Aorta (tissue), 5 donors: ENCODE results near the gene ZDHHC11B. TPM values are rescaled to one million over a fixed set of nuclear protein-coding genes. Genes with fewer than 3 reads are reported as not detected.

ENCODE experiments used
- ATAC-seq: fragments of 200-7000 bp; cut with Tn5 transposase; one replicate; pipeline ENCODE4 v1.9.1; 2022; ENCODE audit warnings: moderate library complexity; ENCODE audit not compliant: low FRiP score
- DNase-seq, 2 donors: peaks; one replicate each; pipeline ENCODE4 v3.0.0-alpha.2; 2020
- H3K27ac ChIP-seq, 2 donors: one replicate each; pipeline ENCODE4 v1.5.1; 2013; ENCODE audit warnings: low read length in 2 of 2, mild to moderate bottlenecking in 2 of 2, moderate library complexity in 2 of 2, control low read depth in 1 of 2, inconsistent platforms in 1 of 2, low read depth in 1 of 2
- H3K27me3 ChIP-seq, 2 donors: one replicate each; pipeline ENCODE4 v1.6.1; 2013; ENCODE audit warnings: control low read depth in 1 of 2, low read length in 1 of 2, mild to moderate bottlenecking in 1 of 2, moderate library complexity in 1 of 2; ENCODE audit not compliant: insufficient read depth in 2 of 2, control insufficient read depth in 1 of 2
- H3K36me3 ChIP-seq, 2 donors: one replicate each; pipeline ENCODE4 v1.6.1; 2013; ENCODE audit warnings: control low read depth in 1 of 2, low read length in 1 of 2, mild to moderate bottlenecking in 1 of 2; ENCODE audit not compliant: insufficient read depth in 2 of 2, control insufficient read depth in 1 of 2
- H3K4me1 ChIP-seq, 2 donors: one replicate each; pipeline ENCODE4 v1.6.1; 2013; ENCODE audit warnings: low read length in 2 of 2, control low read depth in 1 of 2, mild to moderate bottlenecking in 1 of 2, moderate library complexity in 1 of 2; ENCODE audit not compliant: insufficient read depth in 2 of 2, control insufficient read depth in 1 of 2
- H3K4me3 ChIP-seq, 2 donors: one replicate each; pipeline ENCODE4 v1.5.1; 2013; ENCODE audit warnings: low read length in 2 of 2, control low read depth in 1 of 2, mild to moderate bottlenecking in 1 of 2
- H3K9me3 ChIP-seq: one replicate; pipeline ENCODE4 v1.6.1; 2013; ENCODE audit warnings: mild to moderate bottlenecking, low read length; ENCODE audit not compliant: control insufficient read depth
- WGBS, 2 donors: extraction: QIAGEN DNeasy Blood & Tissue Kit; methylation state at CpG; one replicate each; pipeline ENCODE4 v1.1.7; 2013; 5-methylcytosine and 5-hydroxymethylcytosine counted together
- intact Hi-C, 2 donors: fragments of 100-400 bp; cut with DNase I; formaldehyde crosslinking; loops; one replicate each; pipeline versions ENCODE4 v1.14.2 to v1.15.0; 2022
- polyA plus RNA-seq, 2 donors: library from polyadenylated mRNA; stranded (reverse); fragments of 200-250 nt; gene quantifications; one replicate each; pipeline ENCODE4 v1.2.3, GENCODE V29; 2013
- total RNA-seq, 2 donors: library from RNA; stranded (reverse); fragmentation: NEBNext Ultra II Directional; extraction: Animal tissue kit (Norgen Biotek cat#: 25700); gene quantifications; one replicate each; pipeline ENCODE4 v1.2.1, GENCODE V29; 2021
- donor health status: healthy with polysubstance abuse.
- donor health status: Bipolar disorder and iron deficiency.
- donor health status: DM: no; HTN: no; CAD: no.
- donor health status: DM: no; HTN: no; CAD: no.
- donor health status: DM: yes; HTN: yes; CAD: no.

Gene ZDHHC11B
- total and polyA plus RNA-seq, 4 donors: 2.0 to 17.7 (median 5.2) TPM

DNA sequence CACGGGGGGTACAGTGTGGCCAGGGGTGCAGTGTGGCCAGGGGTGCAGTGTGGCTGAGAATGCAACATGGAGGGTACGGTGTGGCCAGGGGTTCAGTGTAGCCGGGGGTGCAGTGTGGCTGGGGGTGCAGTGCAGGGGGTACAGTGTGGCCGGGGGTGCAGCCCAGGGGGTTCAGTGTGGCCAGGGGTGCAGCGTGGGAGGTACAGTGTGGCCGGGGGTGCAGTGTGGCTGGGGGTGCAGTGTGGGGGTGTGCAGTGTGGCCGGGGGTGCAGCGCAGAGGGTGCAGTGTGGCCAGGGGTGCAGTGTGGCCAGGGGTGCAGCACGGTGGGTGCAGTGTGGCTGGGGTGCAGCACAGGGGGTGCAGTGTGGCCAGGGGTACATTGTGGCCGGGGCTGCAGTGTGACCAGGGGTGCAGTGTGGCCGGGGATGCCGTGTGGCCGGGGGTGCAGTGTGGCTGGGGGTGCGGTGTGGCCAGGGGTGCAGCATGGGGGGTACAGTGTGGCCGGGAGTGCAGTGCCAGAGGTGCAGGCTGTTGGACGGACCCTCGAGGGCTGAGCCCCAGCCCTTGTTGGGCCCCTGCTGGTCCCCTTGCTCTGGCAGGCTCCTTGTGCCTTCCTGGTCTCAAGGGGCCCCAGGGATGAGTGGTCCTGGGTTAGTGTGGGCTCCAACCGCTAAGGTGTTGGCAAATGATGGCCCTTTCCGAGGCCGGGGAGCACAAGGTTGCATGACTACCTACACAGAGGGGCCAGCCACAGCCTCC lies 109.2 kb downstream of the ZDHHC11B start:
- Histone ChIP-seq H3K4me1 (no peaks in the 10 kb centered on the region), H3K27ac (no peak overlapping the region), H3K36me3 (no peaks in the 10 kb centered on the region), H3K4me3 (no peak overlapping the region), H3K27me3 (no peaks in the 10 kb centered on the region), H3K9me3 (no peaks in the 10 kb centered on the region)
- DNase-seq (peak; percentile 32 to 44), ATAC-seq (no peak)
- intact Hi-C loops: no loop called here
- 82 to 93% methylated on average over 18 to 20 of the region's 20 CpGs for WGBS, 2 donors

DNA sequence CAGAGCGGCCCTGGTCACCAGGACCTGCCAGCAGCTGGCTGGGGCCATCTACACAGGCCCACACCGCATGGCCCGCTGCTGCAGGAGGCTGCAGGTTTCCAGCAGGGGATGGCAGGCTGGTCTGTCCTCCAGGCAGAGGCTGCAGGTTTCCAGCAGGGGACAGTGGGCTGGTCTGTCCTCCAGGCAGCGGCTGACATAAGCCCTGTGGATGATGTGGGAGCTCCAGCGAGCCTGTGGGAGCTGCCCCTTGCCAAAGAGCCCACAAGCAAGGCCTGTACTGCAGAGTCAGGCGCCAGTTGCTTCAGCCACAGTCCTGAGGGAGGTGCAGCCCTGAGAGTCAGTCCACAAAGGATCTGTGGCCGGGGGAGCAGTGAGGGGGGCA lies 109.9 kb downstream of the ZDHHC11B start:
- H3K36me3 ChIP-seq: no peaks in the 10 kb centered on the region
- intact Hi-C loops: loop anchor here in 1 of 2 donors (5.0 kb wide), 1 partner anchor 228 kb away; no protein-coding TSS in a partner anchor
- no peak overlapping the region for H3K27ac ChIP-seq
- no peak overlapping the region for H3K4me3 ChIP-seq
- ATAC-seq (no peak), DNase-seq (peak in 1 of 2 donors; percentile 45)
- no peaks in the 10 kb centered on the region for H3K4me1 ChIP-seq
- H3K27me3 ChIP-seq: no peaks in the 10 kb centered on the region
- no peaks in the 10 kb centered on the region for H3K9me3 ChIP-seq
- 35 to 49% methylated on average over 7 of the region's 7 CpGs for WGBS, 2 donors

DNA sequence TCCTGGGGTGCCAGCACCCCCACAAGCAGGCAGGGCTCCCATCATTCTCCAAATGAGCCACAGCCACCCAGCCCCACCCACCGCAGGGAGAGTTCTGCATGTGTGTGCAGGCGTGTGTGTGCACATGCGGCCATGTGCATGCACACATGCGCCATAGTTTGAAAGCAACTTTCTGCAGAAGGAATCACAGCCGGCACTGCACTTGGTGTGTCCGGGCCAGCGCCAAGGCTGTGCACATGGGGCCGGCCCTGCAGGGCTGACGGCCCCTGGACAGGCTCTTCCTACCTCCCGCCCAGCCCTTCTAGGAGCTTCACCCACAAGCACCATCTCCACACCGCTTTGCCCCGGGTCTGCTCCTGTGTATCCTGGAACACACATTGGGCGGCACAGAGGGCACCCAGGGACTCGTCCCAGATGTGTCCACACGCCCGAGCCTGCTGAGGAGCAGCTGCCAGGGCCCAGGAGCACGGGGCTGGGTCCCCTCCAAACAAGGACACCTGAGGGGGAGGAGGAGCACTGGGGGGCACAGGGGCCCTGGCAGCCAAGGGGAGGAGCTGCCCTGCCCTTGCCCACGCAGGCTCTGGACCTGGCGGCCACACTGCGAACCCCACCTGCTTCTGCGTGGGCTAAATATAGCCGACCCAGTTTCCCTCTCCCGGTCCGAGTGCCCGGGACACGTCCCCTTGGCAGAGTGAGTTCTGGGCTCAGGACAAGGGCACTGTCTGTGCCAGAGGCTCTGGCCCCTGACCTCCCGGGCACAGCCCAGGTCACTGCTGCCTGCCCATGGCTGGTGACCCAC lies 110.5 kb downstream of the ZDHHC11B start:
- WGBS, 2 donors: 22 to 29% methylated on average over 26 to 27 of the region's 27 CpGs
- H3K4me1 ChIP-seq: no peaks in the 10 kb centered on the region
- H3K36me3 ChIP-seq: no peaks in the 10 kb centered on the region
- ATAC-seq (no peak), DNase-seq (peak; percentile 43 to 79)
- H3K4me3 ChIP-seq: no peak overlapping the region
- H3K9me3 ChIP-seq: no peaks in the 10 kb centered on the region
- no peak overlapping the region for H3K27ac ChIP-seq
- H3K27me3 ChIP-seq: no peaks in the 10 kb centered on the region
- intact Hi-C loops: loop anchor here in 1 of 2 donors (5.0 kb wide), 1 partner anchor 228 kb away; no protein-coding TSS in a partner anchor

DNA sequence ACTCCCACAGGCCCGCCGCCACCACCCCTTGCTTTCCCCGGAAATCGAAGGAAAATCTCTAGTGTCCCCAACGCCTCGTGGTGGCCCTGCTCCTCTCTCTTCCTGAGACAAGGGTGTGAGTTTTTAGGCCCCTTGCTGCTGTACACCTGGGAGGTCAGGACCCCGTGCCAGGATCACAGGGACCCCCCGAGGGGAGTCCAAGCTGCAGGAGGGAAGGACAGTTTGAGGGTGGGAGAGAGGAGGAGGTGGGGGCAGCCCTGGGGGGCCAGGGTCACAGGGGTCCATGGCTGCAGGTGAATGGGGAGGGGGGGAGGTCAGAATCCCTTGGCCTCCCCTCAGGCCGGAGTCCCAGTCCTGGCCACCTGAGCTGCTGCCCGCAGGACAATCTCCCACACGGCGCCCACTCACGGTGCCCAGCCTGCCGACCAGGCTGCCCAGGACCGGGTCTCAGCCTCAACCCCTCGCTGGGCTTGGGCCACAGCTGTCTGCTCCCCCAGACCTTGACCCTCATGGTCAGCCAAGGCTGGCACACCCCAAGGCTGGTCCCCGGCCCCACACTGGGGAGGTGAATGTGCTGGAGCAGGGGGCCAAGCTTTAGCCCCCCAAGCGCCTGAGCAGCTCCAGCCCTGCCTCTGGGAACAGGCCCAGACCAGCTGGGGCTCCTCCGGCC lies 111.2 kb downstream of the ZDHHC11B start:
- ATAC-seq (no peak), DNase-seq (peak; percentile 48 to 70)
- 47 to 51% methylated on average over 19 of the region's 19 CpGs for WGBS, 2 donors
- Histone ChIP-seq H3K27ac (no peak overlapping the region), H3K4me3 (no peak overlapping the region), H3K36me3 (no peaks in the 10 kb centered on the region), H3K4me1 (no peaks in the 10 kb centered on the region), H3K9me3 (no peaks in the 10 kb centered on the region), H3K27me3 (no peaks in the 10 kb centered on the region)
- intact Hi-C loops: loop anchor here in 1 of 2 donors (5.0 kb wide), 1 partner anchor 229 kb away; no protein-coding TSS in a partner anchor

DNA sequence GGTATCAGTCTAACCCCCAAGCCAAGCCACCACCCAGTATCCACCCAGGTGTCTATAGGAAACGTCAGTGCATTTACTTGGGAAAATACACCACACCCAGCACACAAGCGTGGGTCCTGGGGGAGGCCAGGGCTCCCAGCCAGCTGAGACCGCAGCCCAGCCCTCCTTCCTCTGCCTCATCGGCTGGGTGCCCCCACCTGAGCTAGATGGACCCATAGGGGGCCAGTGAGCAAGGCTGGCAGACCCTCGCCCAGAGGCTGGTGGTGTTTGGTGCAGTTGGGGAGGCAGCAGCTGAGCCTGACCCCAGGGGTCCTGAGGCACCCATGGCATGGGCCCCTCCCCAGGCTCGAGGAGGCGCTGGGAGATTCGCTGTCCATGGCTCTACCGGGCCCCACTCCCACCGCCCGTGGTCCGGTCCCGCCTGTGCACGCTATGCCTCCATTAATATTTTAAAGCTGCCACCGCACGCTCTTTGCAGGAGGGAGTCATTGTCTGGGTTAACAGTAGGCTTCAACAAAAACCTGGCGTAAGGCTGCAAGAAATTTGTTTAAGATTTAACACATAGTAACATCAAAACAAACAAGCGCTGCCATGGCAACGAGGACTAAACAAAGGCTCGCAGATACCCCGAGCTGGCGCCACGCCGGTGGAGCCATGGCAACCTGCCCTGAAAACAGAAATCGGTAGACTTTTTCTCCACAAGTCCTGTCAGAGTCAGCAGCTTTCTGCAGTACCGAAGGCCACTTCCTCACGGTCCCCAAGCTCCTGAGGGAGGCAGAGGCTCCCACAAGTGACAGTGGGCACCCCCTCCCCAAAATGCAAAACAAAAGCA lies 112.0 kb downstream of the ZDHHC11B start:
- WGBS, 2 donors: 4 to 5% methylated on average over 27 of the region's 27 CpGs
- H3K9me3 ChIP-seq: no peaks in the 10 kb centered on the region
- peak; percentile 79 to 90 for DNase-seq
- no peaks in the 10 kb centered on the region for H3K27me3 ChIP-seq
- H3K4me3 ChIP-seq: no peak overlapping the region
- H3K4me1 ChIP-seq: no peaks in the 10 kb centered on the region
- H3K36me3 ChIP-seq: no peaks in the 10 kb centered on the region
- intact Hi-C loops: loop anchor here in 1 of 2 donors (5.0 kb wide), 1 partner anchor 230 kb away; no protein-coding TSS in a partner anchor
- no peak overlapping the region for H3K27ac ChIP-seq
- peak; percentile 28 for ATAC-seq

DNA sequence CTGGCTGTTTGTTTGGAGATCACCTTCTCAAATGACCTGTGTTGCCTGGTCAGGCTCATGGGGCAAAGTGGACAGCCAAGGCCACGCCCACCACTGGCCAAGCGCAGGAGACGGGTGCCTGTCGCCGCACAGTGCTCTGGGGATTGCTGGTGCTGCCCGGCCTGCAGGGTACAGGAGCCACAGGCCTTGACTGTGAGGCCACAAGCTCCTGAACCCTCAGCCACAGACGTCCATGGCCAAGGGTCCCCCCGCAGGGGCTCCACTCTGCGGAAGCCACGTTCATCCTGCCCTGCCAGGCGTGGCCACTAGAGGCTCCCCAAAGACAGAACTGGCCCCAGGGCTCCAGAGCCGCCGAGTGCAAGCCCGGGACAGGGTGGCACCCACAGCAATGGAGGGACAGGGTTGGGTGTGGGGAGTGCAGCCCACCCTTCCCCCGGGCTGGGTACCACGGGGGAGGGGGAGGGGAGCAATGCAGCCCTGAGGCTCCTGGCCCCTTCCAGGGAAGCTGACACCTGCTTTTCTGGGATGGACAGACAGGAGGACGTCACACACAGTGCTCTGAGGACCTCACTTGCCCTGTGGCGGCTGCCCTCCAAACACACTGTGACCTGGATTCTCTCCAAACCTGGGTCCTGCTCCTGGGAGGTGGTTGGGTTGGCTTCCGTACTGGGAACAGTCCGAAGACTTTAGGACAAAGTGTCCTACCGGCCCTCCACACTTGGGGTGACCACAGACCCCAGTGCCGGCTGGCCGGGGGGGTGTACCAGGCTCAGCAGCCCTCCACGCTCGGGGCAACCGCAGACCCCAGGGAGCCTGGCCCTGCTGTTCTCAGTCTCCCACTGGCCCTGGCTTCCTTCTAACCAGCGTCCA lies 112.8 kb downstream of the ZDHHC11B start:
- ATAC-seq (peak; percentile 87), DNase-seq (peak; percentile 75 to 89)
- no peaks in the 10 kb centered on the region for H3K36me3 ChIP-seq
- intact Hi-C loops: loop anchor here (2.0 to 5.0 kb wide), 2 partner anchors 231 to 233 kb away; no protein-coding TSS in a partner anchor
- H3K27me3 ChIP-seq: no peaks in the 10 kb centered on the region
- H3K4me1 ChIP-seq: no peaks in the 10 kb centered on the region
- H3K9me3 ChIP-seq: no peaks in the 10 kb centered on the region
- H3K27ac ChIP-seq: no peak overlapping the region
- WGBS, 2 donors: 17 to 25% methylated on average over 25 to 27 of the region's 27 CpGs
- H3K4me3 ChIP-seq: no peak overlapping the region

DNA sequence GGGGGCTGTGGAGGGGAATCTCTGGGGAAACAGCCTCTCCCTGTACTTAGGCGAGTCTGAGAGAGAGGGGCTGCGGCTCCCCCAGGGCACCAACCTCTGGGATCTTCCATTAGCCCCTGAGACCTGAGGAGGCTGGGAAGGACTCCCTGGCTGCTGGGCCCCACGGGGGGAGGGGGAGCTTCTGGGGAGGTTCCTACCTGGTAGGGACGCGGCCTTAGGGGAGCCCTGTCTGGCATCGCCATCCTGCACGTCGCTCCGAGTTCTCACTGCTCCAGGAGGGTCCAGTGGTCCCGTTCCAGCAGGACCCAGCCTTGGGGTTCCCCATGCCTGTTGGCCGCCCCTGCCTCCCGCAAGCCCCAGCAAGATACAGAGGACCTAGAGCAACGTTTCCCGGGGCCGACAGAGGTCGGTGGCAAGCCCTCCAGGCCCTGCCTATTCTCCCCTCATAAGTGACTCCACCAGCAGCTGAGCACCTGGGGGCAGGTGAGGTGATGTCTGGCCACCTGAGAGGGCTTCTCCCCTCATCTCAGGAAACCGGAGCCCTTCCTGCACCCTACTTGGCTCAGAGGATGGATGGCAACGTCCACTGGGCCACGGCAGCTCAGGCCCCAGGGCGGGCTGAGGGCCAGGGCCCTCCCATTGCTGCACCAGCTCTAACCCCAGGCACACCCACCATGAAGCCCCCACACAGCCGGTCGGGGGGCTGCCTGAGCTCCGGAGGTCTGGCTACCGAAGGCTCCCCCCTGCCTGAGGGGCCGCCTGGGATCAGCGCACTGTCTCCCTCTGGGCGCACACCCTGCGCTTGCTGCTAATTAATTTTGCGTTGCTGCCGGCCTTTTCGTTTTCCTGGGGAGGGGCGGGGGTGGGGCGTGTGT lies 113.9 kb downstream of the ZDHHC11B start:
- no peak overlapping the region for H3K4me3 ChIP-seq
- H3K4me1 ChIP-seq: no peaks in the 10 kb centered on the region
- ATAC-seq (no peak), DNase-seq (peak; percentile 42 to 69)
- H3K9me3 ChIP-seq: no peaks in the 10 kb centered on the region
- H3K27ac ChIP-seq: no peak overlapping the region
- no peaks in the 10 kb centered on the region for H3K27me3 ChIP-seq
- 75 to 78% methylated on average over 30 to 33 of the region's 33 CpGs for WGBS, 2 donors
- intact Hi-C loops: loop anchor here (2.0 to 5.0 kb wide), 2 partner anchors 232 to 234 kb away; no protein-coding TSS in a partner anchor
- no peaks in the 10 kb centered on the region for H3K36me3 ChIP-seq
